Activated T-helper 2 cell treated with anti-CD3 and anti-CD28 coated beads, Interferon-gamma antibody, Interleukin-2, Interleukin-4, amounts not matched to agents 10 μg/mL and 5 μg/mL and 100 μg/mL, durations not matched to agents 14 hours and 24 hours and 36 hours (primary cell): ENCODE measurements around the gene NKTR. TPM values are rescaled to one million over a fixed set of nuclear protein-coding genes. Genes with fewer than 3 reads are reported as not detected.
"Not testable (repeated sequence)": the region's sequence is repeated elsewhere in the genome, so short reads cannot be mapped to it uniquely, and the experiment has no call there.

Source experiments
- DNase-seq: peaks from one replicate; pipeline ENCODE4 v3.0.0; 2021; ENCODE audit warnings: low spot score
- H3K27ac Mint-ChIP-seq: one replicate; pipeline ENCODE4 v1.8.0; 2021; ENCODE audit warnings: mixed read lengths
- H3K27me3 Mint-ChIP-seq: one replicate; pipeline ENCODE4 v1.8.0; 2021; ENCODE audit warnings: low read depth, mixed read lengths
- H3K36me3 Mint-ChIP-seq: one replicate; pipeline ENCODE4 v1.8.0; 2021; ENCODE audit warnings: low read depth, mixed read lengths
- H3K4me1 Mint-ChIP-seq: one replicate; pipeline ENCODE4 v1.8.0; 2021; ENCODE audit warnings: low read depth, mixed read lengths
- H3K4me3 Mint-ChIP-seq: one replicate; pipeline ENCODE4 v1.8.0; 2021; ENCODE audit warnings: low read depth, mild to moderate bottlenecking, moderate library complexity, mixed read lengths
- H3K9me3 Mint-ChIP-seq: one replicate; pipeline ENCODE4 v1.8.0; 2021; ENCODE audit warnings: mixed read lengths
- intact Hi-C: fragments of 100-400 bp; cut with micrococcal nuclease; formaldehyde crosslinking; loops from one replicate; pipeline ENCODE4 v1.15.1; 2023
- total RNA-seq: library from RNA; stranded (reverse); gene quantifications from 2 replicates; pipeline ENCODE4 v1.2.3, GENCODE V29; 2022

The NKTR gene
- 76.6 and 86.2 TPM in 2 replicates for total RNA-seq

GRCh38 chr3:42600111-42600957 is at the start of gene NKTR:
TSS of gene NKTR (plus strand) at chr3:42600686. CDS start at chr3:42601007, 321 bp downstream.
- peak; percentile 99 for DNase-seq
- H3K9me3 Mint-ChIP-seq, result peaks cover 6% of the 10 kb centered on the region
- intact Hi-C loops, result loop anchor here (1.0 kb wide), 3 partner anchors 10 to 38 kb away; partner anchors contain the start of gene SS18L2
- peaks cover 26% of the 10 kb centered on the region for H3K4me1 Mint-ChIP-seq
- no peaks in the 10 kb centered on the region for H3K27me3 Mint-ChIP-seq
- peak within 1 kb of the TSS; percentile 96 for H3K27ac Mint-ChIP-seq
- peaks cover 60% of the 10 kb centered on the region for H3K36me3 Mint-ChIP-seq
- H3K4me3 Mint-ChIP-seq, result peak within 1 kb of the TSS; percentile 91

DNA sequence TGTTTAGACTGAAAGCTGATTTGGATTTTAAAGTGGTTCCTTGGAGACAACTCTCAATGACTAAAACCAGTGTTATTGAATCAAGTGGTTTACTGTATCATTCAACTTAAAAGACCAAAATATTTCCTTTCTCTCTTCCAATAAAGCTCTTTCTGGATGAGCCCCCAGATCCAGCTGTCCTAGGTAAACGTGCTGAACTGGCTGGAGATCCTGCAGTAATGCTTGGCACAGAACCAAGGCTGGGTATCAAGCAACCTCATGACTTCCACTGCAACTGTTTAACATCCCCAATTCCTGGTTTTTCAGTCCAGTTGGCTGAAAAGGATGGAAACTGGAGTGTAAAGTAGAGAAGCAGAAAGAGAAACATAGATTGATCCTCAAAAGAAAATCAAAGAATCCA is 47.7 kb upstream of the NKTR start:
- Mint-ChIP-seq H3K36me3 (peaks cover 66% of the 10 kb centered on the region), H3K4me1 (peaks cover 27% of the 10 kb centered on the region), H3K4me3 (no peak overlapping the region), H3K27ac (no peak overlapping the region), H3K9me3 (no peaks in the 10 kb centered on the region), H3K27me3 (no peaks in the 10 kb centered on the region)
- intact Hi-C loops, result no loop called here
- no peak for DNase-seq

DNA sequence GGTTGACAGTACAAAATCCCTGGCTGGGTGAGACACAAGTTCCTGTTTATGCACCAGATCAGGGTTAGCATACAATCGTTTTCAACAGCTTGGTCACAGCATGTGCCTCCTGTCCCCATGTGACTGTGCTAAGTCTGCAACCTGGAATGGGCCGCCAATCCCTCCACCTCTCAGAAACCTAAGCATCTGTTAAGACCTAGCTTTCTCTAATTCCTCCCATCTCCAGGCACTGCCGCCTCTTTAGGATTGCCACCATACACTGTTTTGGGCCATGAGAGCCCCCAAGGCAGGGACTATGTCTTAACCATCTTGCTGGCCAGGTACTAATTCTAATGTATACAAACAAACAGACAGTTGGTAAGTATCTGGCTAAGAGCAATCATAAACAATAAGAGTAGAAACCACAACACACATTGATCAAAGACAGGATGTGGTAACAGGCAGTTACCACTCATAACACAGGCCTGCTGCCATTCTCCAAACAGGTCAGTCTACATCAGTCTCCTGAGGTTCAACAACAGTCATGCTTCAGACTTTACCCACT is 44.3 kb upstream of the NKTR start:
- H3K27me3 Mint-ChIP-seq, result no peaks in the 10 kb centered on the region
- H3K4me3 Mint-ChIP-seq, result peak overlapping the region; percentile 43
- no peaks in the 10 kb centered on the region for H3K9me3 Mint-ChIP-seq
- peak overlapping the region; percentile 92 for H3K27ac Mint-ChIP-seq
- peaks cover 28% of the 10 kb centered on the region for H3K4me1 Mint-ChIP-seq
- DNase-seq, result peak; percentile 50
- peaks cover 73% of the 10 kb centered on the region for H3K36me3 Mint-ChIP-seq
- intact Hi-C loops, result no loop called here

DNA sequence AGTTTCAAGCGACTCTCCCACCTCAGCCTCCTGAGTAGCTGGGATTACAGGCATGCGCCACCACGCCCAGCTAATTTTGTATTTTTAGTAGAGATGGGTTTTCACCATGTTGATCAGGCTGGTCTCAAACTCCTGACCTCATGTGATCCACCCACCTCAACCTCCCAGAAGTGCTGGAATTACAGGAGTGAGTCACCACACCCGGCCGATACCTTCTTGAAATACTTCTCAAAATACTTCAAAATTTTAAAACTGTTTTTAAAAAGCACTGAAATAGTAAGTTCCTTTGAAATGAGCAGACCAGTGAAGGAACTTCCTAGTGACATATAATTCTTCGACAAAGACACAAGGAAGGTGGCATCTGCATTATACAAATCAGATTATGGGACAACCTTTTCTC is 43.7 kb upstream of the NKTR start:
- H3K9me3 Mint-ChIP-seq, H3K27me3 Mint-ChIP-seq, intact Hi-C loops, H3K4me3 Mint-ChIP-seq, DNase-seq: not testable (repeated sequence)
- H3K4me1 Mint-ChIP-seq, result peaks cover 31% of the 10 kb centered on the region
- peak overlapping the region; percentile 92 for H3K27ac Mint-ChIP-seq
- peaks cover 71% of the 10 kb centered on the region for H3K36me3 Mint-ChIP-seq

DNA sequence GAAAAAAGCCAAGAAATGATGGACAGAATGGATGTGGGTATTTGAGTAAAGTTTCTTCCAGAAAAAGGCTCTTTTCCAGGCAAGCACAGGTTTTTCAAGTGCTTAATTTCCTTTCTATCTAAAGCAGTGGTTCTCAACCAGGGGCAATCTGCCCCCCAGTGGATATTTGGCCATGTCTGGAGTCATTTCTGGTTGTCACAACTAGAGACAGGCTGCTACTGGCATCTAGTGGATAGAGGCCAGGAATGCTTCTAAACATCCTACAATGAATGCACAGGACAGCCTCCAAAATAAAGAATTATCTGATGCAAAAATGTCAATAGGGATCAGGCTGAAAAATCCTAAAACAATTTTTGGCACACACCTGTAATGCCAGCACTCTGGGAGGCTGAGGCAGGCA is 42.6 kb upstream of the NKTR start:
- no peak for DNase-seq
- no peaks in the 10 kb centered on the region for H3K27me3 Mint-ChIP-seq
- peaks cover 68% of the 10 kb centered on the region for H3K36me3 Mint-ChIP-seq
- no peak overlapping the region for H3K4me3 Mint-ChIP-seq
- intact Hi-C loops, result no loop called here
- no peak overlapping the region for H3K27ac Mint-ChIP-seq
- H3K9me3 Mint-ChIP-seq, result no peaks in the 10 kb centered on the region
- H3K4me1 Mint-ChIP-seq, result peaks cover 35% of the 10 kb centered on the region

GRCh38 chr3:42562047-42562907 is 38.2 kb upstream of the NKTR start:
- intact Hi-C loops, result loop anchor here (5.0 kb wide), 1 partner anchor 180 kb away; no protein-coding TSS in a partner anchor
- Mint-ChIP-seq H3K27ac (peak overlapping the region; percentile 68), H3K27me3 (no peaks in the 10 kb centered on the region), H3K4me1 (peaks cover 15% of the 10 kb centered on the region), H3K9me3 (no peaks in the 10 kb centered on the region), H3K36me3 (peaks cover 51% of the 10 kb centered on the region), H3K4me3 (no peak overlapping the region)
- DNase-seq, result no peak

GRCh38 chr3:42569593-42570142 is 30.8 kb upstream of the NKTR start:
- peaks cover 57% of the 10 kb centered on the region for H3K36me3 Mint-ChIP-seq
- no peaks in the 10 kb centered on the region for H3K27me3 Mint-ChIP-seq
- intact Hi-C loops, result no loop called here
- peaks cover 10% of the 10 kb centered on the region for H3K4me1 Mint-ChIP-seq
- H3K27ac Mint-ChIP-seq, result no peak overlapping the region
- peaks cover 11% of the 10 kb centered on the region for H3K9me3 Mint-ChIP-seq
- no peak overlapping the region for H3K4me3 Mint-ChIP-seq
- no peak for DNase-seq

DNA sequence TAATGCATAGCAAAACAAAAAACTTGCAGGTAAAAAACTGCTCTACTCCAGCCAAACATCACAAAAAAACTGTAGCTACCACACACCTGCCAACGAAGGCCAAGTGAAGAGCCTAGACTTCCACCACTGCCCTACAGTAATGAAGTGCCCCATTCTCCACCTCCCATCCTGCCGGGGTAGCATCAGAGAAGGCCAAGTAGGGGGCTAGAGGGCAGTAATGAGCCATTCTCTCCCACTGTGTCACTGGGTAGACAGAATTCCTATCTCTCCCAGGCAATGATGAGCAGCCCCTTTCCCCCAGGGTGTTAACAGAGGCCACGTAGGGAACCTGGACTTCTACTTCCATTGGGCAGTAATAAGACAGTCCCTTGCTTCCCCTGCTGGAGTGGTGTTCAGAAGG is 28.2 kb upstream of the NKTR start:
- Mint-ChIP-seq H3K36me3 (peaks cover 66% of the 10 kb centered on the region), H3K27me3 (no peaks in the 10 kb centered on the region), H3K4me1 (peaks cover 19% of the 10 kb centered on the region), H3K27ac (no peak overlapping the region), H3K9me3 (peaks cover 22% of the 10 kb centered on the region), H3K4me3 (no peak overlapping the region)
- intact Hi-C loops, result no loop called here
- DNase-seq, result no peak

DNA sequence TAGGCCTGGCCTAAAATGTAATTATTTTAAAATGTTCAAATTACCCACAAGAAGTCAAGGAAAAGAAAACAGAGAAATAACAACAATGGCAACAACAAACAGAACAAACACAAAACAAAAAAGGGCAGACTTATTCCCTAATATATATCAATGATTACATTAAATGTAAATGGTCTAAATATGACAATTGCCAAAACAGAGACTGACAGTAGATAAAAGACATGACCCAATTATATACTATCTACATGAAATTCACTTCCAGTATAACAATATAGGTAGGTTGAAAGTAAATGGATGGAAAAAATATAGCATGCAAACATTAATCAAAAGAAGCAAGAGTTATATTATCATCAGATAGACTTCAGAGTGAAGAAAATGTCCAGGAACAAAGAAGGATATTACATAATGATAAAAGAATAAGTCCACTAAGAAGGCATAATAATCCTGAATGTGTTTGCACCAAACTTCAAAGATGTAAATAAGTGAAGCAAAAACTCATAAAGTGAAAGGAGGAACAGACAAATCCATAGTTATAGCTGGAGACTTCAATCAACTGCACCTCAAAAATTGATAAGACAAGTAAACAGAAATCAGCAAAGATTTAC is 25.2 kb upstream of the NKTR start:
- Mint-ChIP-seq H3K4me3 (no peak overlapping the region), H3K36me3 (peaks cover 72% of the 10 kb centered on the region), H3K4me1 (peaks cover 27% of the 10 kb centered on the region), H3K9me3 (peaks cover 22% of the 10 kb centered on the region), H3K27ac (no peak overlapping the region), H3K27me3 (no peaks in the 10 kb centered on the region)
- intact Hi-C loops, result no loop called here
- no peak for DNase-seq

- peaks cover 61% of the 10 kb centered on the region for H3K36me3 Mint-ChIP-seq
- H3K27ac Mint-ChIP-seq, result no peak overlapping the region
- no peak overlapping the region for H3K4me3 Mint-ChIP-seq
- intact Hi-C loops, result no loop called here
- no peaks in the 10 kb centered on the region for H3K27me3 Mint-ChIP-seq
- H3K4me1 Mint-ChIP-seq, result peaks cover 38% of the 10 kb centered on the region
- DNase-seq, result no peak
- peaks cover 22% of the 10 kb centered on the region for H3K9me3 Mint-ChIP-seq
These were observed 22.4 kb upstream of the NKTR start for GRCh38 chr3:42578054-42578453.

- DNase-seq, intact Hi-C loops, H3K27me3 Mint-ChIP-seq, H3K27ac Mint-ChIP-seq, H3K4me3 Mint-ChIP-seq: not testable (repeated sequence)
- Mint-ChIP-seq H3K9me3 (peaks cover 14% of the 10 kb centered on the region), H3K4me1 (peaks cover 42% of the 10 kb centered on the region), H3K36me3 (peaks cover 51% of the 10 kb centered on the region)
These were observed 21.1 kb upstream of the NKTR start for GRCh38 chr3:42579346-42579745.

GRCh38 chr3:42581400-42581708 is 19.1 kb upstream of the NKTR start:
- Mint-ChIP-seq H3K4me3 (peak overlapping the region; percentile 93), H3K27me3 (no peaks in the 10 kb centered on the region), H3K27ac (peak overlapping the region; percentile 34), H3K36me3 (peaks cover 39% of the 10 kb centered on the region), H3K9me3 (no peaks in the 10 kb centered on the region), H3K4me1 (peaks cover 47% of the 10 kb centered on the region)
- intact Hi-C loops, result no loop called here
- DNase-seq, result no peak
